ENCODE results near the gene CSNK1G3.

GRCh38 chr5:123505633-123506032 lies 6.3 kb upstream of the CSNK1G3 start:
- TF ChIP-seq, protein P1, sequence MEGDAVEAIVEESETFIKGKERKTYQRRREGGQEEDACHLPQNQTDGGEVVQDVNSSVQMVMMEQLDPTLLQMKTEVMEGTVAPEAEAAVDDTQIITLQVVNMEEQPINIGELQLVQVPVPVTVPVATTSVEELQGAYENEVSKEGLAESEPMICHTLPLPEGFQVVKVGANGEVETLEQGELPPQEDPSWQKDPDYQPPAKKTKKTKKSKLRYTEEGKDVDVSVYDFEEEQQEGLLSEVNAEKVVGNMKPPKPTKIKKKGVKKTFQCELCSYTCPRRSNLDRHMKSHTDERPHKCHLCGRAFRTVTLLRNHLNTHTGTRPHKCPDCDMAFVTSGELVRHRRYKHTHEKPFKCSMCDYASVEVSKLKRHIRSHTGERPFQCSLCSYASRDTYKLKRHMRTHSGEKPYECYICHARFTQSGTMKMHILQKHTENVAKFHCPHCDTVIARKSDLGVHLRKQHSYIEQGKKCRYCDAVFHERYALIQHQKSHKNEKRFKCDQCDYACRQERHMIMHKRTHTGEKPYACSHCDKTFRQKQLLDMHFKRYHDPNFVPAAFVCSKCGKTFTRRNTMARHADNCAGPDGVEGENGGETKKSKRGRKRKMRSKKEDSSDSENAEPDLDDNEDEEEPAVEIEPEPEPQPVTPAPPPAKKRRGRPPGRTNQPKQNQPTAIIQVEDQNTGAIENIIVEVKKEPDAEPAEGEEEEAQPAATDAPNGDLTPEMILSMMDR (IDR thresholded peaks at IDR 0.05) = no peak
- no peak for TF ChIP-seq EP300 (IDR thresholded peaks at IDR 0.05)

All from suprapubic skin (tissue), 3 donors.